Hepatocyte (in vitro differentiated cells): ENCODE results near the gene ZNF879. TPM values are rescaled to one million over a fixed set of nuclear protein-coding genes. Genes with fewer than 3 reads are reported as not detected.

Experiments used
- DNase-seq: peaks from one replicate; pipeline ENCODE4 v3.0.0-alpha.2; 2016; ENCODE audit warnings: low spot score
- H2AFZ ChIP-seq: fragments of 200-600 bp; sonication (generic); 2 replicates; pipeline ENCODE4 v1.6.0; 2016; ENCODE audit warnings: antibody characterized with exemption, mild to moderate bottlenecking
- H3K27ac ChIP-seq: fragments of 200-600 bp; sonication (generic); 2 replicates; pipeline ENCODE4 v1.5.1; 2016; ENCODE audit warnings: mild to moderate bottlenecking
- H3K27me3 ChIP-seq: fragments of 200-600 bp; sonication (generic); 2 replicates; pipeline ENCODE4 v1.6.1; 2016
- H3K36me3 ChIP-seq: fragments of 200-600 bp; sonication (generic); replicated peaks from 2 replicates; pipeline ENCODE4 v1.5.1; 2016; ENCODE audit warnings: low read depth; ENCODE audit not compliant: insufficient read depth
- H3K4me1 ChIP-seq: fragments of 200-600 bp; sonication (generic); 2 replicates; pipeline ENCODE4 v1.5.1; 2016; ENCODE audit warnings: mild to moderate bottlenecking, moderate library complexity; ENCODE audit not compliant: insufficient read depth
- H3K4me2 ChIP-seq: fragments of 200-600 bp; sonication (generic); 2 replicates; pipeline ENCODE4 v1.6.0; 2016
- H3K4me3 ChIP-seq: fragments of 200-600 bp; sonication (generic); 2 replicates; pipeline ENCODE4 v1.5.1; 2016; ENCODE audit warnings: mild to moderate bottlenecking
- H3K79me2 ChIP-seq: fragments of 200-600 bp; sonication (generic); 2 replicates; pipeline ENCODE4 v1.6.0; 2017; ENCODE audit warnings: mild to moderate bottlenecking
- H3K9me2 ChIP-seq: fragments of 200-600 bp; sonication (generic); replicated peaks from 2 replicates; pipeline ENCODE4 v1.6.0; 2017; ENCODE audit warnings: mild to moderate bottlenecking; ENCODE audit not compliant: insufficient read depth
- H3K9me3 ChIP-seq: fragments of 200-600 bp; sonication (generic); 2 replicates; pipeline ENCODE4 v1.5.1; 2016; ENCODE audit warnings: low read depth, mild to moderate bottlenecking
- H4K20me1 ChIP-seq: fragments of 200-600 bp; sonication (generic); 2 replicates; pipeline ENCODE4 v1.6.0; 2016; ENCODE audit warnings: mild to moderate bottlenecking; ENCODE audit not compliant: insufficient read depth, poor library complexity, severe bottlenecking
- EZH2 ChIP-seq: fragments of 200-600 bp; sonication (generic); IDR thresholded peaks from 2 replicates; pipeline ENCODE4 v1.6.1; 2016; ENCODE audit warnings: antibody characterized with exemption, mild to moderate bottlenecking, borderline replicate concordance
- EZH2phosphoT487 ChIP-seq: fragments of 200-600 bp; sonication (generic); IDR thresholded peaks from one replicate; pipeline ENCODE4 v1.6.1; 2018; ENCODE audit warnings: antibody characterized with exemption, mild to moderate bottlenecking, low read depth, moderate library complexity; ENCODE audit not compliant: unreplicated experiment, severe bottlenecking
- WGBS: methylation state at CpG from one replicate; pipeline ENCODE4 v1.1.6; 2016; ENCODE audit warnings: low lambda C conversion rate; ENCODE audit errors: missing lambda C conversion rate; 5-methylcytosine and 5-hydroxymethylcytosine counted together
- polyA plus RNA-seq: library from polyadenylated mRNA; unstranded; fragments of >200 nt; fragmentation: Nextera tagmentation; extraction: Ambion mirVana; gene quantifications from 2 replicates; pipeline ENCODE4 v1.2.1, GENCODE V29; 2016
- total RNA-seq: library from RNA; depleted of rRNA; stranded (reverse); fragments of >200 nt; gene quantifications from 2 replicates; pipeline ENCODE4 v1.2.3, GENCODE V29; 2014
- TF ChIP-seq, protein P1 (sequence below): fragments of 200-600 bp; sonication (generic); IDR thresholded peaks from 2 replicates; pipeline ENCODE4 v1.5.1; 2016; ENCODE audit warnings: antibody characterized with exemption, mild to moderate bottlenecking; ENCODE audit not compliant: poor library complexity

ZNF879 gene
- total and polyA plus RNA-seq, 2 experiments from 2014 or later = 3.6 to 4.0 TPM

DNA sequence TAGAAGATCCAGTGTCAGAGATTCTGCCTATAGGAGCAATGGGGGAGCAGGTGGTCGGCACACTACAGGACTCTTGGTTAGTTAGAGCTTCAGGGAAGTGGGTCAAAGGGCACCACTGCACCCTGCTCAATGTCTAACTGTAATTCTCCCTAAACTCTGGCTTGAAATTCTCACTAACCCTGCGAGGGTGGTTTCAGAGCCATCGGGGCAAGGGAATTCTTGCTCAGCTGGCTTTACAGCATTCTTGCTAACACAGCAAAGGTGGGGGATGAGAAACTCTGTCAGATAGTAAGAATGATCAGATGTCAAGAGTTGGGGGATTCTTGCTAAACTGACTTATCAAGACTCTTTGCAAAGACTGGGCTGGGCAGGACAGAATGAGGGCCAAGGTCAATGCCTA, 31.8 kb downstream of the ZNF879 start:
- Histone ChIP-seq H3K4me2 (no peak overlapping the region), H3K4me3 (no peak overlapping the region), H3K27me3 (no peaks in the 10 kb centered on the region), H3K36me3 (no peaks in the 10 kb centered on the region), H3K9me2 (no peaks in the 10 kb centered on the region), H3K9me3 (no peaks in the 10 kb centered on the region), H3K27ac (no peak overlapping the region), H4K20me1 (no peaks in the 10 kb centered on the region), H2AFZ (no peak overlapping the region), H3K4me1 (no peaks in the 10 kb centered on the region), H3K79me2 (no peaks in the 10 kb centered on the region)
- DNase-seq = no peak
- WGBS = 68% methylated on average over 3 of the region's 3 CpGs
- TF ChIP-seq EZH2 (no peak), EZH2phosphoT487 (no peak)
- TF ChIP-seq, protein P1, sequence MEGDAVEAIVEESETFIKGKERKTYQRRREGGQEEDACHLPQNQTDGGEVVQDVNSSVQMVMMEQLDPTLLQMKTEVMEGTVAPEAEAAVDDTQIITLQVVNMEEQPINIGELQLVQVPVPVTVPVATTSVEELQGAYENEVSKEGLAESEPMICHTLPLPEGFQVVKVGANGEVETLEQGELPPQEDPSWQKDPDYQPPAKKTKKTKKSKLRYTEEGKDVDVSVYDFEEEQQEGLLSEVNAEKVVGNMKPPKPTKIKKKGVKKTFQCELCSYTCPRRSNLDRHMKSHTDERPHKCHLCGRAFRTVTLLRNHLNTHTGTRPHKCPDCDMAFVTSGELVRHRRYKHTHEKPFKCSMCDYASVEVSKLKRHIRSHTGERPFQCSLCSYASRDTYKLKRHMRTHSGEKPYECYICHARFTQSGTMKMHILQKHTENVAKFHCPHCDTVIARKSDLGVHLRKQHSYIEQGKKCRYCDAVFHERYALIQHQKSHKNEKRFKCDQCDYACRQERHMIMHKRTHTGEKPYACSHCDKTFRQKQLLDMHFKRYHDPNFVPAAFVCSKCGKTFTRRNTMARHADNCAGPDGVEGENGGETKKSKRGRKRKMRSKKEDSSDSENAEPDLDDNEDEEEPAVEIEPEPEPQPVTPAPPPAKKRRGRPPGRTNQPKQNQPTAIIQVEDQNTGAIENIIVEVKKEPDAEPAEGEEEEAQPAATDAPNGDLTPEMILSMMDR = no peak

DNA sequence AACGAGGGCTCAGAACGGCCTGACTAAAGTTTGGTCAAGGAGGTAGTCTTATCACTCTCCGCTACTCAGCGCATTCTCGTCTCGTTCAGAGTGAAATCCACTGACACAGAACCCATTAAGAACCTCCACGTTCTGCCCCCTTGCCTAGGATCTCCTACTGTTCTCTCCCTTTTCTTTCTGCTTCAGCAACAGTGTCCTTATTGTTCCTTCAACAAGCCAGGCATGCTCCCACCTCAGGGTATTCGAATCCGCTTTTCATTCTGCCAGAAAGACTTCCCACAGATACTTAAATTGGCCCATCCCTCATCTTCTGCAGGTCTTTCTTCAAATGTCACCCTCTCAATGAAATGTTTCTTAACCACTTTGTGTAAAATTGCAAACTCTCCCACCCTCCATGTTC, 32.2 kb downstream of the ZNF879 start:
- H3K4me3 ChIP-seq = no peak overlapping the region
- no peak for DNase-seq
- no peaks in the 10 kb centered on the region for H4K20me1 ChIP-seq
- H3K9me2 ChIP-seq = no peaks in the 10 kb centered on the region
- no peaks in the 10 kb centered on the region for H3K4me1 ChIP-seq
- H3K27ac ChIP-seq = no peak overlapping the region
- TF ChIP-seq EZH2 (no peak), EZH2phosphoT487 (no peak)
- TF ChIP-seq, protein P1 = no peak
- 80% methylated on average over 9 of the region's 9 CpGs for WGBS
- H3K27me3 ChIP-seq = no peaks in the 10 kb centered on the region
- H3K79me2 ChIP-seq = peaks cover 3% of the 10 kb centered on the region
- no peak overlapping the region for H3K4me2 ChIP-seq
- H3K36me3 ChIP-seq = no peaks in the 10 kb centered on the region
- no peak overlapping the region for H2AFZ ChIP-seq
- no peaks in the 10 kb centered on the region for H3K9me3 ChIP-seq

DNA sequence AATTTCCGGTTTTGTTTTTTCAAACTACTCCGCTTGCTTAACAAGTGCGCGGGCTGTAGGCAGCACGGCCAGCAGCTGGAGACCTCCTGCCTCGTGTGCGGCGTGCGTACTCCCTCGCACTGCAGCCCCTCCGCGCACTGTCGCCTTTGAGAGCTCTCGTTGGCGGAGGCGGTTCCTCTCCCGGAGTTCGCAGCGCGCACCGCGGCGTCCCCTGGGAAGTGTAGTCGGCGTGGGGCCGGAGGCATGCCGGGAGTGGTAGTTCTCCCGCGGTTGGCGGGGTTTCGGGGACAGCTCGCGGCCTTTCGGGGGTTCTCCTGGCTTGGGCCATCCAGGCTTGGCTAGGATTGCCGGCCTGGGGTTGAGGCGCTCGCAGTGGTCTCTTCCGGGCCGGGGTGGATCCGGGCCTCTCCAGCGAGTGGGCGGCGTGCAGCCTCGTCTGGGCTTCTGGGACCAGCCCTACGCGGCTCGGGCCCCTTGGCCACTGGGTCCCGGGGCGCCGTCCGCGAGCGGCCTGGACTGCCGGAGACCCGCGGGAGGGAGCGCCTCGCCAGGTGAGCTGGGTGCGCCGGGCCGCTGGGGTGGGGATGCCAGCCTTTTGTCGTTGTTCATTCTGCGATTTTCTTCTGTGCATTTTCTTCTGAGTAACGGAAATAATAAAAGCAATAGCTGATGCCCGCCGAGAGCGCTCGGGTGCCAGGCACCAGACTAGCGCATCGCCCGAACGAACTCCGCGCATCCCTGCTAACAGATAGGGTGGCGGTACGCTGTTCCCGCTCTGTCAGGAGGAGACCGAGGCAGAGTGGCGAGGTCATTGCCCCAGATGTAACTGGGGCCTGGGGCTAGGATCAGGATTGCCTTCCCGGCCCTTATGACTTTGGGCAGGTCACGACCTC, 36.8 kb downstream of the ZNF879 start, which contains the start of gene ZNF354C:
ZNF354C (plus strand) TSS at position 258 of the 893 bp plus-strand sequence. CDS start 1,696 bp downstream, outside the sequence.
- Histone ChIP-seq H3K9me3 (peaks cover 4% of the 10 kb centered on the region), H4K20me1 (no peaks in the 10 kb centered on the region), H3K4me3 (peak within 1 kb of the TSS; percentile 68), H3K79me2 (peaks cover 11% of the 10 kb centered on the region), H2AFZ (peak within 1 kb of the TSS; percentile 94), H3K4me2 (peak within 1 kb of the TSS; percentile 81), H3K36me3 (no peaks in the 10 kb centered on the region), H3K27ac (peak within 1 kb of the TSS; percentile 70), H3K4me1 (no peaks in the 10 kb centered on the region), H3K27me3 (no peaks in the 10 kb centered on the region), H3K9me2 (no peaks in the 10 kb centered on the region)
- TF ChIP-seq EZH2 (no peak), EZH2phosphoT487 (no peak)
- TF ChIP-seq, protein P1 = no peak
- DNase-seq = peak; percentile 93
- 9% methylated on average over 80 of the region's 81 CpGs for WGBS
